ENCODE measurements around the gene CD300C. TPM values are rescaled to one million over a fixed set of nuclear protein-coding genes. Genes with fewer than 3 reads are reported as not detected.
"Not testable (repeated sequence)": the region's sequence is repeated elsewhere in the genome, so short reads cannot be mapped to it uniquely, and the experiment has no call there.

CD300C gene
- total RNA-seq, 4 donors from 2014 or later: 0.59 to 1.8 (median 1.7) TPM; not detected in 1

DNA sequence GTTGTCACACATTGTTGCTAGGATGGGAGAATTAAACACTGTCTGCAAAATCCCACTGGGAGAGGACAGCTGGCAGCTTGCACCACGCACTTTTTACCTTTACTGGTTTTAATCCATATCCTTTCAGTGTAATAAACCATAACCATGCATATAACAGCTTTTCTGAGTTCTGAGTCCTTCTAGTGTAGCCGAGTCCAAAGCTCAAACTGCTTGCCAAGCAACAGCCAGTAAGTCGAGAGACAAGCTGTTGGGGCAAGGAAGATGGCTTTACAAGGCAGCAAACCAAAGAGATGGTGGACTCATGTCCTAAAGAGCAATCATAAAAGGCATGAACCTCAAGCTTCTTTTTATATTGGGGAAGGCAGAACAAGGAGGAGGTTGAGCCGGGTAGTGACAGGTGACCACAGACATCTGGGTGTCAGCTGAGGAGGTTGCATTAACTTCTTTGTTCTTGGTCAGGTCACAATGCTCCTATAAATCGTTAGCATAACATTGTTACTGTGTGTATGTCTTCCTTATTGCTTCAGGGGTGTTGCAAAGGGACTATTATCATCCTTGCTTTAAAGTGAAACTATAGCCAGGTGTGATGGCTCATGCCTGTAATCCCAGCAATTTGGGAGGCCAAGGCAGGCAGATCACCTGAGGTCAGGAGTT is 28.7 kb upstream of the CD300C start:
- Histone ChIP-seq H3K9me3 (peaks cover 0 to 6% (median 0%) of the 10 kb centered on the region in 4 donors), H3K36me3 (no peaks in the 10 kb centered on the region), H3K27me3 (no peaks in the 10 kb centered on the region), H3K27ac (no peak overlapping the region), H3K4me1 (no peaks in the 10 kb centered on the region), H3K4me3 (no peak overlapping the region)
- TF ChIP-seq, protein P1, sequence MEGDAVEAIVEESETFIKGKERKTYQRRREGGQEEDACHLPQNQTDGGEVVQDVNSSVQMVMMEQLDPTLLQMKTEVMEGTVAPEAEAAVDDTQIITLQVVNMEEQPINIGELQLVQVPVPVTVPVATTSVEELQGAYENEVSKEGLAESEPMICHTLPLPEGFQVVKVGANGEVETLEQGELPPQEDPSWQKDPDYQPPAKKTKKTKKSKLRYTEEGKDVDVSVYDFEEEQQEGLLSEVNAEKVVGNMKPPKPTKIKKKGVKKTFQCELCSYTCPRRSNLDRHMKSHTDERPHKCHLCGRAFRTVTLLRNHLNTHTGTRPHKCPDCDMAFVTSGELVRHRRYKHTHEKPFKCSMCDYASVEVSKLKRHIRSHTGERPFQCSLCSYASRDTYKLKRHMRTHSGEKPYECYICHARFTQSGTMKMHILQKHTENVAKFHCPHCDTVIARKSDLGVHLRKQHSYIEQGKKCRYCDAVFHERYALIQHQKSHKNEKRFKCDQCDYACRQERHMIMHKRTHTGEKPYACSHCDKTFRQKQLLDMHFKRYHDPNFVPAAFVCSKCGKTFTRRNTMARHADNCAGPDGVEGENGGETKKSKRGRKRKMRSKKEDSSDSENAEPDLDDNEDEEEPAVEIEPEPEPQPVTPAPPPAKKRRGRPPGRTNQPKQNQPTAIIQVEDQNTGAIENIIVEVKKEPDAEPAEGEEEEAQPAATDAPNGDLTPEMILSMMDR (IDR thresholded peaks at IDR 0.05): no peak
- no peak for DNase-seq (ENCODE audit: low spot score in 2 of 2)
- WGBS, 2 donors: 66 to 70% methylated on average over 5 of the region's 5 CpGs

DNA sequence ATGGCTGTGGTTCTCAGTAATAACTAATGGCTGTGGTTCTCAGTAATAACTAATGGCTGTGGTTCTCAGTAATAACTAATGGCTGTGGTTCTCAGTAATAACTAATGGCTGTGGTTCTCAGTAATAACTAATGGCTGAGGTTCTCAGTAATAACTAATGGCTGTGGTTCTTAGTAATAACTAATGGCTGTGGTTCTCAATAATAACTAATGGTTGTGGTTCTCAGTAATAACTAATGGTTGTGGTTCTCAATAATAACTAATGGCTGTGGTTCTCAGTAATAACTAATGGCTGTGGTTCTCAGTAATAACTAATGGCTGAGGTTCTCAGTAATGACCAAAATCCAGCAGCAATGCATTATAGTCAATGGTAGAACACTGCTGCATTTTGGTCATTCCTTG is 27.7 kb upstream of the CD300C start:
- H3K36me3 ChIP-seq; H3K4me3 ChIP-seq; H3K27ac ChIP-seq; H3K9me3 ChIP-seq; DNase-seq (ENCODE audit: low spot score in 2 of 2); H3K4me1 ChIP-seq; H3K27me3 ChIP-seq: not testable (repeated sequence)

DNA sequence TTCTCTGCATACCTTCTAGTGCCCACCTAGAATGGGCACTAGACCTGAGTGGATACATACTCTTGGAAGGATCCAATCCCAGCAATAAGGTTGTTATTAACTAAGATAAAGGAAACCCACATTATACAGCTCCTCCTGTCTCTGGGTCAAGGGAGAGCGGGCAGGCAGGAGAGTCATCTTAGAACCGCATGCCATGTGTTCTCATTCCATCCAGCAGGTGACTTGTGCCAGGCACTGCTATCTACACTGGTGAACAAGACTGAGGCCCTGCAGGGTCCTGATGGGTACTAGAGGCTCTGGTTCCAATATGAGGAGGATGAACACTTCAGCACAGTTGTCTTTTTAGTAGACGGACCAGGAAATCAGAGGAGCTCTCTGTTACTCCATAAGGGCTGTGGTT is 27.3 kb upstream of the CD300C start:
- Histone ChIP-seq H3K4me3 (no peak overlapping the region), H3K27me3 (no peaks in the 10 kb centered on the region), H3K4me1 (no peaks in the 10 kb centered on the region), H3K36me3 (no peaks in the 10 kb centered on the region), H3K9me3 (peaks cover 0 to 6% (median 0%) of the 10 kb centered on the region in 4 donors), H3K27ac (no peak overlapping the region)
- no peak for DNase-seq (ENCODE audit: low spot score in 2 of 2)
- TF ChIP-seq POLR2A (IDR thresholded peaks at IDR 0.05) (no peak), EP300 (IDR thresholded peaks at IDR 0.05) (no peak)
- TF ChIP-seq, protein P1 (IDR thresholded peaks at IDR 0.05): no peak
- WGBS, 2 donors: 66 to 71% methylated on average over 3 of the region's 3 CpGs

DNA sequence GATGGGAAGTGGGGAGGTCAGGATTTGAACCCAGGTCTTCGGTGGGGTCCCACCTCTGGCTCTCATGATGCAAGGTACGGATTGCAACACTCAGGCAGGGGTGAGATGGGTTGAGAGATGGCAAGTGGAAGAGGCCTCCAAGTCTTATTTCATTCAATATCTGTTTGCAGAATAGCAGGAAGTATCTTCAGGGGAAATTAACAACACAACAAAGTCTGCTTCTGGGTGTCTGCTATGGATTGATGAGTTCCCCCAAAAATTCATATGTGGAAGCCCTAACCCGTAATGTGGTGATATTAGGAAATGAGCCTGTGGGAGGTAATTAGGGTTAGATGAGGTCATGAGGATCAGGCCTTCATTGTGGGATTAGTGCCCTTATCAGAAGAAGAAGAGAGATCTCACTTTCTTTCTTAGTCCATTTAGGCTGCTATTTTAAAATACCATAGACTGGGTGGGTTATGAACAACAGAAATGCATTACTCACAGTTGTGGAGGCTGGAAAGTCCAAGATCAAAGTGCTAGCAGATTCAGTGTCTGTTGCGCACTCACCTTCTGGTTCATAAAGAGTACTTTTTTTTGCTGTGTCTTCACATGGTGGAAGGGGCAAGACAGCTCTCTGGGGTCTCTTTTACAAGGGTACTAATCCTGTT is 25.8 kb upstream of the CD300C start:
- H3K36me3 ChIP-seq: no peaks in the 10 kb centered on the region
- DNase-seq (ENCODE audit: low spot score in 2 of 2): no peak
- H3K9me3 ChIP-seq: peaks cover 0 to 6% (median 0%) of the 10 kb centered on the region in 4 donors
- TF ChIP-seq EP300 (IDR thresholded peaks at IDR 0.05) (no peak), POLR2A (IDR thresholded peaks at IDR 0.05) (no peak)
- TF ChIP-seq, protein P1 (IDR thresholded peaks at IDR 0.05): no peak
- H3K4me3 ChIP-seq: no peak overlapping the region
- H3K4me1 ChIP-seq: no peaks in the 10 kb centered on the region
- 71 to 75% methylated on average over 4 of the region's 4 CpGs for WGBS, 2 donors
- H3K27ac ChIP-seq: no peak overlapping the region
- no peaks in the 10 kb centered on the region for H3K27me3 ChIP-seq

DNA sequence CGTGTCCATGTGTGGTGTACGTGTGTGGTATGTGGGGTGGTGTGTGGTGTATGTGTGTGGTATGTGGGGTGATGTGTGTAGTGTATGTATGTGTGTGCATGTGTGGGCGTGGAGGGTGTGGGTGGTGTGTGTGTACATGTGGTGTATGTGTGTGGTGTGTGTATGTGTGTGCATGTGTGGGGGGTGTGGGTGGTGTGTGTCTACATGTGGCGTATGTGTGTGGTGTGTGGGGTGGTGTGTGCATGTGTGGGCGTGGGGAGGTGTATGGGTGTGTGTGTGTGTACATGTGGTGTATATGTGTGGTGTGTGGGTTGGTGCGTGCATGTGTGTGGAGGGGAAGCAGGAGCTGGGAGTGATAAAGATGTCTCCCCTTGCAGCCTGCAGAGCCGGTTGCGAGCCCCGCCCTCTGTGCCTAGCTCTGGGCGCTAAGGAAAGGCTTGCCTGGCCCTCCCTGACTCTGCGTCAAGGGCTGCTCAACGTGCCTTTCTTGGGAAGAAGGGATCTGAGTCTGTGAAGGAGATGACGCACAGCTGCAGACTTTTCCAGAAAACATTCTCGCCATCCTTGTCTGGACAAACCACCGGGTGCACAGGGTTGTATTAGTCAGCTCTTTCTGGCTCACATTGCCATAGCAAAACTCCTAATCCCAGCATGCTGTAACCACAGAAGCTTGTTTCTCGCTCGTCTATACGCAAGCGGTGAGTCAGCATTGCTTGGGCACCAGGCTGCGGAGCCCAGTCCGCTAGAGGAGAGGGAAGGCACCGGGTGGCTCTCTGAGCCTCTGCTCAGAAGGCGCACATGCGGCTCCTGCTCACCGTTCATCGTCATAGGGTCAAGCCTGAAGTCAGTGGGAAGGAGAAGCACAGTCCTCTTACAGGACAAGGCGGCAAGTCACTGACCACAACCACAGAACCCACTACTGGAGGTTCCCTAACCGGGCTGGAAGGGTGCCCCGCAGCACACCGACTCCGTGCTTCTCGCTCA is 23.4 kb upstream of the CD300C start:
- H3K4me1 ChIP-seq: no peaks in the 10 kb centered on the region
- DNase-seq (ENCODE audit: low spot score in 2 of 2): peak in 1 of 2 donors; percentile 23
- H3K27ac ChIP-seq: no peak overlapping the region
- 72 to 74% methylated on average over 25 to 30 of the region's 32 CpGs for WGBS, 2 donors
- peaks cover 0 to 6% (median 0%) of the 10 kb centered on the region in 4 donors for H3K9me3 ChIP-seq
- no peaks in the 10 kb centered on the region for H3K27me3 ChIP-seq
- TF ChIP-seq, protein P1 (IDR thresholded peaks at IDR 0.05): no peak
- no peak for TF ChIP-seq EP300 (IDR thresholded peaks at IDR 0.05)
- no peak for TF ChIP-seq POLR2A (IDR thresholded peaks at IDR 0.05)
- no peaks in the 10 kb centered on the region for H3K36me3 ChIP-seq
- H3K4me3 ChIP-seq: no peak overlapping the region
